NCI-H187 (cell line): ENCODE results near the gene WDR90.
A peak's percentile ranks its signal among the peaks of the same experiment; 100 is the strongest.

ENCODE experiments used
- DNase-seq, 2 experiments: peaks; one replicate each; lab custom pipeline; 2025; lab: John Stamatoyannopoulos, UW

Gene WDR90

GRCh38 chr16:638836-639235, 10.3 kb upstream of the WDR90 start:
- no peak for DNase-seq

DNA sequence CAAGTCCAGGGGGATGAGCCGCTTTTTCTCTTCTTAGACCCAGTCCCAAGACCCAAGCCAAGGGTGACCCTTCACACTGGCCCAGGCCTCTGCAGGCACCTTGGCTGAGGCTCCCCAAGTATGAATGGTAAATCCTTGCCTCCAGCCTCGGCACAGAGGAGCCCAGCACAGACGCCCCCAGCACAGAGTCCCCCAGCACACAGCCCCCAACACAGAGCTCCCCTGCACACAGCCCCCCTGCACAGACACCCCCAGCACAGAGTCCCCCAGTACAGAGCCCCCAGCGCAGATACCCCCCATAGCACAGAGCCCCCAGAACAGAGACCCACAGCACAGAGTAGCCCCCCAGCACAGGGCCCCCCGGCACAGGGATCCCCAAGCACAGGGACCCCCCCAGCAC, 8.6 kb upstream of the WDR90 start:
- DNase-seq = no peak

DNA sequence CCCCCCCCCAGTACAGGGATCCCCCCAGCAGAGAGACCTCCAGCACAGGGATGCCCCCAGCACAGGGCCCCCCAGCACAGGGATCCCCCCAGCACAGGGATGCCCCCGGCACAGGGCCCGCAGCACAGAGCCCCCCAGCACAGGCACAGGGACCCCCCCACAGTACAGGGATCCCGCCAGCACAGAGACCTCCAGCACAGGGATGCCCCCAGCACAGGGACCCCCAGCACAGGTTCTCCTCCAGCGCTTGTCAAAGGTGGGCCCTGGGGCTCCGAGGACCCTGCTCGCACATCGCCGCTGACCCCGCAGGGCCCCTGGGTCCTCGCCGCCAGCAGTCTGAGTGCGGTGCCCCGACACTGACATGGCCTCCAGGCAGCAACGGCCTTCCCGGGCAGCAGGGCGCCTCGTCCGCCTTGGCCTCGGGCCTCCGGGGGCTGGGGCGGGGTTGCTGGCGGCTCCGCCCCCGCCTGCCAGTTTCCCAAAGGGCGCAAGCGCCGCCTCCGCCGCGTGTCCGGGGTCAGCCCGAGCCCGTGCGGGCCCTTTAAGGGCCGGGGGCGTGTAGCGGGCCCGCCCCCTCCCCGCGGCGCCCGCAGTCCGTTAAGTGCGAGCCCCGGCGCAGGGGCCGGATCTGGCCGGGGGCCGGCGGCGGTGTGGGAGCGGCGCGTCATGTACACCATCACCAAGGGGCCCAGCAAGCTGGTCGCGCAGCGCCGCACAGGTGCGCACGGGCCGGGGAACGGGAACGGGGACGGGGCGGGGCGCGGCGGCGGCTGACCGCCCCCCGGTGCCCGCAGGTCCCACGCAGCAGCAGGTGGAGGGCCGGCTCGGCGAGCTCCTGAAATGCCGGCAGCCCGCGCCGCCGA, 7.6 kb upstream of the WDR90 start, which contains the start of gene MCRIP2:
MCRIP2 (plus strand) TSS at position 503 of the 863 bp plus-strand sequence; CDS start at position 667, 164 bp downstream.
- peak; percentile 73 to 78 for DNase-seq

GRCh38 chr16:642189-643049, 6.7 kb upstream of the WDR90 start:
- DNase-seq = peak in 1 of 2 experiments; percentile 23

DNA sequence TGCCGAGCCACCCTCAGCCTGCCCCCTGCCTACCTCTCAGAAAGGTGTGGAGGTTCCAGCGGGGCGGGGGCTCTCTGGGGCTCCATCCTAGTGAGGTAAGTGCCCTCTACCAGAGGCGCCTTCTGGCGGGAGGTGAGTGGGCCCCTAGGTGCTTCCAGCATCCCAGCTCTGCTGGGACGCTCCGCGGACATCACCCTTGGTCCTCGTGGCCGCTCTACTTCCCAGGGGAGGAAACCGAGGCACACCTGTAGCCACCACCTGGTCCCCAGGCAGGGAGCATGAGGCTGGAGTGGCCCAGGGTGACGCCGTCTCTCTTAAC, 6.2 kb upstream of the WDR90 start:
- DNase-seq = no peak

DNA sequence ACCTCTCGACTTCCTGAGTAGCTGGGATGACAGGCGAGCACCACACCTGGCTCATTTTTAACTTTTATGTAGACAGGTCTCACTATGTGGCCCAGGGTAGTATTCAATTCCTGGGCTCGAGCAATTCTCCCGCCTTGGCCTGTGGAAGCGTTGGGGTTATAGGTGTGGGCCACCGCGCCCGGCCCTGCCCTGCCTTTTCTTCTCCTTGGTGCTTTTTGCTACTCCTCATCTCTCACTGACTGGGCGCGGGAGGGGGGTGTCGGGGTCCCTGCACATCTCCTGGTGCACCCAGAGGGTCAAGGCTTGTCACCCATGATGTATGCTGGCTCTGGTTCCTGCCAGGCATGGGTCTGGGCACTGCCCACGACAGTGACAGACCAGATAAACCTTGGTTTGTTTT, 4.6 kb upstream of the WDR90 start:
- DNase-seq = no peak

GRCh38 chr16:645852-646678, 3.1 kb upstream of the WDR90 start:
- DNase-seq = no peak

DNA sequence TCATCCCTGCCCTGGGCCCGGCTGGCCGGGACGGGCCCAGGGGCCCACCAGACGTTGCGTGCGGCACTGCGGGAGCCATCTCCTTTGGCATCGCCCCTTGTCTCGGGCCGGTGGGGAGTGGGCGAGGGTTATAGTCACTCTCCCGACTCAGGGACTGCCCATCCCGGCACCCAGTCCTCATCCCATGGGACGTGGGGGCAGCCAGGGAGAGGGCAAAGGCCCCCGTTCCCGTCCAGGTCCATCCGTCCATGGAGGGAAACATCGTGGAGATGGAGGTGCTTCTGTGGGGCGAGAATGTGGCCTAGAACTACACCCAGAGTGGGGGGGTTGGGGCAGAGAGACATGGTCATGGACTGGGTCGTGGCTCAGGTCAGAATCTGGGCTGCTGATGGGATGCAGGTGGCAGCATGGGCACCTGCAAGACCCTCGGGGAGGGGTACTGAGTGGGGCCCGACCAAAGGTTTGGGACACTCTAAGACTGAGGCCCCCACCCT, 2.4 kb upstream of the WDR90 start:
- DNase-seq = no peak

DNA sequence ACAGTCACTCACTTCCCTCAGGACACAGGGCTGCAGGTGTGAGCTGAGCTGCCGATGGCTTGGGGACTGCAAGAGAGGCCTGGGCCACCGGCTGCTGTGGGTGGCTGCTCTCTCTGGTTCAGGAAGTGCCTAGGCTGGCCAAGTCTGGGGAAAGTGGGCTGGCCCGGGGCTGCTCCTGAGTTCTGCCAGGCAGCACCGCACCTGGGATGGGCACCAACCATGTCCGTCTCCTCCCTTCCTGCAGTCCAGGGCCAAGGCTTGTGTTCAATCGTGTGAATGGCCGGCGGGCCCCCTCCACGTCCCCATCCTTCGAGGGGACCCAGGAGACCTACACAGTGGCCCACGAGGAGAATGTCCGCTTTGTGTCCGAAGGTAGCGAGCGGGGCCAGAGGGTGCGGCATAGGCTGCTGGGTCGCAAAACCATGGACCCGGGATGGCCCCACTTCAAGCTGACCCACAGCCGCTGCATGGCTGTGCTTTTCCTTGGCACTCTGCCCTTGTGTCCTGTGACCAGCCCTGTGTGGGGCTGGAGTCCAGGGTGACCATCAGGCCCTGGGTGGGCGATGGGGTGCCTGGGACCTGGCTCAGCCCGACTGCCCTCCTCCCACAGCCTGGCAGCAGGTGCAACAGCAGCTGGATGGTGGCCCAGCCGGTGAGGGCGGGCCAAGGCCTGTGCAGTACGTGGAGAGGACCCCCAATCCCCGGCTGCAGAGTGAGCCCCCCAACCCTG, 1.8 kb upstream of the WDR90 start:
- no peak for DNase-seq

- peak in 1 of 2 experiments; percentile 30 for DNase-seq
These were observed 939 bp upstream of the WDR90 start for GRCh38 chr16:648071-648780.

GRCh38 chr16:649631-650030, 466 bp downstream of the WDR90 start:
- no peak for DNase-seq

- DNase-seq = no peak
These were observed 2.7 kb downstream of the WDR90 start for GRCh38 chr16:651844-652243.

DNA sequence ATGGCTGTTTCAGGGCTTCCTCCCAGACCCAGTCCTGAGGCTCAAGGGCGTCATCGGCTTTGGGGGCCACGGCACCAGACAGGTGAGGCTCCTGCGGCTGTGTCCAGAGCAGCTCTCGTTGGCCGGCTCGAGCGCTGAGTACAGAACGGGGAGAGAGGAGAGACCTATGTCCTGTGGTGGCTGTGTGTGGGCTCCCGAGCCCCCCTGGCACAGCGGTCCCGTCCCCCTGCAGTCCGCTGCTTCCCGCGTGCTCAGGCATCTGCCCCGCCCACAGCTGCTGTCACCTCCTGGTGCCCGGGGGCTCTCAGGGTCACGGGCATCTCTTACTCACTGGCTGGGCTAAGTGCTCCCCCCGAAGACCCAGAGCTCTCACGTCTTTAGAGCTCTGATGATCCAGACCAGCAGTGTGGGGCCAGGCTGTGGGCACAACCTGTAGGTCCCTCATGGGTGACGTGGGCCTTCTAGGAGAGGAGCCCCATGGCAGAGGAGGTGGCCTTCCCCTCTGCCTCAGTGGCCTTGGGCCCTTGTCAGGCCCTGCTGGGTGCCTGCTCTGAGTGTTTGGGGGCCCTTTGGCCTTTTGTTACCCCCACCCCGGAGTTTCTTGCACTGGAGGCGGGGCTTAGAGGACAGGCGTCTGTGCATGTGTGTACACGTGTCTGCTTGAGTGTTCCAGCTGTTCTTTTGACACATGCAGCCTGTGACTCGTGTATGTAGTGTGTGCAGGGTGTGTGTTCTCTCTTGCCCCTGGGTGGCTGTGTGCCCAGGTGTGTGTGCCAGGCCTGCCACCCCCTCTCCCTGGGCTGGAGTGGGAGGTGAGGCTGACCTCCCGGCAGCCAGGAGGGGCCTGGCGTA, 3.5 kb downstream of the WDR90 start:
- no peak for DNase-seq

- DNase-seq = no peak
These were observed 4.9 kb downstream of the WDR90 start for GRCh38 chr16:654034-654433.

DNA sequence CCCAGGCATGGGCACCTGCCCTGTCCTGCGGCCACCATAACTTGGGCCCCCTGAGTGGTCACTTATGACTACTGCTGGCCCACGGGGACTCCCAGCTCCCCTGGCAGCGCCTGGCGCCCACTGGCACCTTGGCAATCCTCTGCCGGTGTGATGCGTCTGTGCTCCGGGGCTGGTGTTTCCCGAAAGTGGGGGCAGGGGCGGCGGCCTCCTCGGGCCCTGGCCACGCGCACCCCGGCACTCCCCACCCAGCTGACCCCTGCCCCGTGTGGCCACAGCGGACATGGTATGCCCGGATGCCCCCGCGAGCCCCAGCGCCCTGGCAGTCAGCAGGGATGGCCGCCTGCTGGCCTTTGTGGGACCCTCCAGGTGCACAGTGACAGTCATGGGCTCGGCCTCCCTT, 8.3 kb downstream of the WDR90 start:
- no peak for DNase-seq

GRCh38 chr16:658679-659571, 9.8 kb downstream of the WDR90 start:
- no peak for DNase-seq

- DNase-seq = no peak
These were observed 10.5 kb downstream of the WDR90 start for GRCh38 chr16:659618-660017.

GRCh38 chr16:660132-660458, 10.9 kb downstream of the WDR90 start:
- DNase-seq = no peak
